NCI-H187 (cell line): ENCODE results near the gene SURF2.
"Not testable (repeated sequence)": the region's sequence is repeated elsewhere in the genome, so short reads cannot be mapped to it uniquely, and the experiment has no call there.

Experiments used
- DNase-seq, 2 experiments: peaks; one replicate each; lab custom pipeline; 2025; lab: John Stamatoyannopoulos, UW

The SURF2 gene

GRCh38 chr9:133377280-133377679, 20.9 kb downstream of the SURF2 start:
- not testable (repeated sequence) for DNase-seq

DNA sequence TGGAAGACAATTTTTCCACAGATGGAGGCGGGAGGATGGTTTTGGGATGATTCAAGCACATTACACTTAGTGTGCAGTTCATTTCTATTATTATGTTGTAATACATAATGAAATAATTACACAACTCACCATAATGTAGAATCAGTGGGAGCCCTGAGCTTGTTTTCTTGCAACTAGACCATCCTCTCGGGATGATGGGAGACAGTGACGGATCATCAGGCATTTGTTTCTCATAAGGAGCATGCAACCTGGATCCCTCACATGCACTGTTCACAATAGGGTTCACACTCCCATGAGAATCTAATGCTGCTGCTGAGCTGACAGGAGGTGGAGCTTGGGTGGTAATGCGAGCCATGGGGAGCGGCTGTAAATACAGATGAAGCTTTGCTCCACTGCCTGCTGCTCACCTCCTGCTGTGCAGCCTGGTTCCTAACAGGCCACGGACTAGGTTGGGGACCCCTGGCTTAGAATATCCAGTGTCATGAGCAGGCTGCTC, 21.4 kb downstream of the SURF2 start:
- no peak for DNase-seq

- DNase-seq = no peak
Measured at GRCh38 chr9:133378408-133378962, 22.1 kb downstream of the SURF2 start.

DNA sequence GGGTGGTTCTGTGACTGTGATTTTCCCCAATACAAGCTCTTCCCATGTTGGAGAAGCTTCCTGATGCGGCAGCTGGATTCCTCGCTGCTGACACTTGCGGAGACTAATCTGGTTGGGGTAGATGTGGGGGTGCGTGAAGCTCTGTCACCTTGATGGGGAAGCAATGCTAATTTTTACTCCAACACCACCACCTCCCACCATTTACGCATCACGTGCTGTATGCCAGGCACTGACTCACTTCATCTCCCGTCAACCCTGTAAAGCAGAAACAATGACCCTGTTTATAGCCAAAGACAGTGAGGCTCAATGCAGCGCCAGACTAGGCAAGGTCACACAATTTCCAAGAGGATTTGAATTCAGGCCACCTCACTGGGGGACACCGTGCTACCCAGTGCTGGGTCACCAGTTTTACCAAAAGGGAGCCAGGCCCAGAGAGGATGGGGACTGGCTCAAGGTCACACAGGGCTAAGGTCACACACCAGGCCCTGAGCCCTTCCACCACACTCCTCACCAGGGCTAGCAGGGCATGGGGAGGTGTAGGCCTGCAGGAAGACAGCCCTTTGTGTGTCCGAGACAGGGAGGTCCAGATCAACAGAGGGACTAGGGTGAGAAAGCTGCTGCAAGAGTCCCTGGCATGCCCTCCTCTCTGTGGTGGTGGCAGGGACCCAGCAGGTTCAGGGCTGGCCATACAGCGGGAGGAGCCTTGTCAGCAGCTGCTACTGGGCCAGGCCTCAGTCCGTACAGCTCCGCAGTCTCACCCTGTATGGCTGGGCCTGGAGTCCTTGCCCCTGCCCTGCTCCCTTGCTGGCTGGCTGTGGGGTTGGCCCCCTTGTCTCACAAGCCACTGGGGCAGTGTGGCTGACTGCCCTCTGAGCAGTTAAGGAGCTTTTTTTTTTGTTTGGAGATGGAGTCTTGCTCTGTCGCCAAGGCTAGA, 23.1 kb downstream of the SURF2 start:
- DNase-seq = no peak

GRCh38 chr9:133380734-133381133, 24.4 kb downstream of the SURF2 start:
- no peak for DNase-seq

DNA sequence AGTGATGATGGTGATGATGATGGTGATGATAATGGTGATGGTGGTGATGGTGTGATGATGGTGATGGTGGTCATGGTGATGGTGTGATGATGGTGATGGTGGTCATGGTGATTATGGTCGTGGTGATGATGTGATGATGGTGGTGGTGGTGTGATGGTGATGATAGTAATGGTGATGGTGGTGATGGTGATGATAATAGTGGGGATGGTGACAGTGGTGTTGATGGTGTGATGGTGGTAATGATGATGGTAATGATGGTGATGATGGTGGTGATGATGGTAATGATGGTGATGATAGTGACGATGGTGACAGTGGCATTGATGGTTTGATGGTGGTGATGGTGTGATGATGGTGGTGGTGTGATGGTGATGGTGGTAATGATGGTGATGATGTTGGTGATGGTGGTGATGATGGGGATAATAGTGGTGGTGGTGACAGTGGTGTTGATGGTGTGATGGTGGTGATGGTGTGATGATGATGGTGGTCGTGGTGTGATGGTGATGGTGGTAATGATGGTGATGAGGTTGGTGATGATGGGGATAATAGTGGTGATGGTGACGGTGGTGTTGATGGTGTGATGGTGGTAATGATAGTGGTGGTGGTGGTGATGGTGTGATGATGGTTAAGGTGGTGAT, 26.3 kb downstream of the SURF2 start:
- no peak for DNase-seq

DNA sequence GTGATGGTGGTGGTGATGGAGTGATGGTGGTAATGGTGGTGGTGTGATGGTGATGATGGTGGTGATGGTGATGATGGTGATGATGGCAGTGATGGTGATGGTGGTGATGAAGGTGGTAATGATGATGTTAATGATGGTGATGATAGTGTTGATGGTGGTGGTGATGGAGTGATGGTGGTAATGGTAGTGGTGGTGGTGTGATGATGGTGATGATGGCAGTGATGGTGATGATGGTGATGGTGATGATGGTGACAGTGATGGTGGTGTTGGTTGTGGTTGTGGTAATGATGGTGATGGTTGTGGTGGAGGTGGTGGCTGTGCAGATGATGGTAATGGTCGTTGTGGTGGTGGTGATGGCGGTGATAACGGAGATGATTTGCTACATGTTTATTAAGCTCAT, 27.1 kb downstream of the SURF2 start:
- no peak for DNase-seq

- DNase-seq = no peak
Measured at GRCh38 chr9:133384736-133385321, 28.5 kb downstream of the SURF2 start.

- no peak for DNase-seq
Measured at GRCh38 chr9:133385452-133385851, 29.1 kb downstream of the SURF2 start.

DNA sequence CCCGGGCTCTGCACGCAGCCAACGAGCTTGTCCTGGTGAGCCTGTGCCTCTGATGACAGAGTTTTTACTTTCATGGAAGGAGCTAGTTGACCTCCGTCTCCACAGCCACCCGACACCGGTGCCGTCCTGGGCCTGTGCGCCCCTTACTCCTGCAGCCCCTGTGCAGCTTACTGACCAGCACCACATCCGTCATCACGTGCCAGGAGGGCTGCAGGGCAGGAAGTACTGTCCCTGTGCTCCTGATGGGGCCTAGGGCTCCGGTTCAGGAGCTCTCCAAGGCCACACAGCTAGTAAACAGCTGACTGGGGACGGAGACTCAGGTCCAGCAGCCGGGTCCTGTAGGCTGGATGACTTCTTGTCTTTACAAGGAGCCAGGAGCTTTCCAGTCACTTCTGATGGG, 30.0 kb downstream of the SURF2 start:
- no peak for DNase-seq

DNA sequence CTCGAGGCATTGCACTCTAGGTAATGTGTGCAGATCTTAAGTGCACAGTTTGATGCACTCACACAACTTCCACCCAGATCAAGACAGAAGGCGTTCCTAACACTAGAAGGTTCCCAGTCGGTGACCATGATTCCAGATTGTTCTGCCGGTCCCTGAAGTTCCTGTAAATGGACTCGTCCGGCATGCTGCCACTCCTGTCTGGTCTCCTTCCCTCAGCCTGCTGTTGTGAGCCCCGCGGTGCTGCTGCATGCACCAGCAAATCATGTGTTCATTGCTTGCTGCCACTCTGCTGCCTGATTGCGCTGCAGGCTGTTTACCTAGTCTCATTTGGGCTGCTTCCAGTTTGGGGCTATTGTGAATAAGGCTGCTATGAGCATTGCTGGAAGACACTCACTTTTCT, 31.3 kb downstream of the SURF2 start:
- DNase-seq = no peak

DNA sequence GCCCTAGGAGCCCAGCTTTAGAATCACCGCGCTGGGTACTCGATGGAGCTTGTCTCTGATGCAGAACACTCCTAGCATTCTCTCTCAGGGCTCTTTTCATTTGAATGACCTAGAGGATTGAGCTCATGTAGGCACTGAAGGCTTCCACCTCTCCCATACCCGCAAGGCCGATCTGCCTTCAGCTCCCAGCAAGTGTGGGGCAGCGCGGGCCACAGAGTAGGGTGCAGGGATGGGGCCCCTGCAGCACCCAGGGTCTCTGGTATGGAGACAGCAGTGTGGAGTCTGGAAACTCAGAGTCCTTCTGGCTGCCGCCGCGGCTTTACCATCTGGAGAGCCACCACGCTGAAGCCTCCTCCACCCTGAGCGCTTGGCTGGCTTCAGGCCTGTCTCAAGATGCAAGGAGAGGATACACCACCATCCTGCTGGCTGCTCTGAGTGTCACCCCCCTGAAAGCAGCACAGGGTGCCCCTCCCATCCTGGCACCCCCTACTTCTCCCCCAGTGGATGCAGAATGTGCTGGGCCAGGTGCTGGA, 32.7 kb downstream of the SURF2 start:
- no peak for DNase-seq

- DNase-seq = no peak
Measured at GRCh38 chr9:133389562-133389961, 33.2 kb downstream of the SURF2 start.

GRCh38 chr9:133390713-133391112, 34.4 kb downstream of the SURF2 start:
- no peak for DNase-seq

GRCh38 chr9:133391449-133391848, 35.1 kb downstream of the SURF2 start:
- not testable (repeated sequence) for DNase-seq

DNA sequence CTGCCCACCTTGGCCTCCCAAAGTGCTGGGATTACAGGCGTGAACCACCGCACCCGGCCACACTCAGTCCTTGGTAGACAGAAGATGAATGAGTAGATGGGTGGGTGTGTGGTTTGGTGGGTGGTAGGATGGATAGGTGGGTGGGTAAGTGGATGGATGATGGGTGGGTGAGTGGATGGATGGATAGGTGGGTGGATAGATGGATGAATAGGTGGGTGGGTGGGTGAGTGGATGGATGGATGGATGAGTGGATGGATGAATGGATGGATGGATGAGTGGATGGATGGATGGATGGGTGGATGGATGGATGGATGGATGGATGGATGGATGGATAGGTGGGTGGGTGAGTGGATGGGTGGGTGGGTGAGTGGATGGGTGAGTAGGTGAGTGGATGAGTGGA, 36.0 kb downstream of the SURF2 start:
- DNase-seq = not testable (repeated sequence)

DNA sequence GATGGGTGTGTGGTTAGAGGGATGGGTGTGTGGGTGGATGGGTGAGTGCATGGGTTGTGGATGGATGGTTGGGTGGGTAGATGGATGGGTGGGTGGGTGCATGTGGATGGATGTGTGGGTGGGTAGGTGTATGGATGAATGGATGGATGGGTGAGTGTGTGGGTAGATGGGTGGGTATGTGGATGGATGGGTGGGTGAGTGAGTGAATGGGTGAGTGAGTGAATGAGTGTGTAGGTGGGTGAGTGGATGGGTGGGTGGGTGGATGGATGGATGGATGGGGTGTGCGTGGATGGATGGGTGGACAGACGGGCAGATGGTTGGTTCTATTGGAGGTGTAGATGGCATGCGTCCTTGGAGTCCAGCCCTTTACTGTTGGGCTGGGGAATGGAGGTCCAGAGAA, 37.0 kb downstream of the SURF2 start:
- no peak for DNase-seq

DNA sequence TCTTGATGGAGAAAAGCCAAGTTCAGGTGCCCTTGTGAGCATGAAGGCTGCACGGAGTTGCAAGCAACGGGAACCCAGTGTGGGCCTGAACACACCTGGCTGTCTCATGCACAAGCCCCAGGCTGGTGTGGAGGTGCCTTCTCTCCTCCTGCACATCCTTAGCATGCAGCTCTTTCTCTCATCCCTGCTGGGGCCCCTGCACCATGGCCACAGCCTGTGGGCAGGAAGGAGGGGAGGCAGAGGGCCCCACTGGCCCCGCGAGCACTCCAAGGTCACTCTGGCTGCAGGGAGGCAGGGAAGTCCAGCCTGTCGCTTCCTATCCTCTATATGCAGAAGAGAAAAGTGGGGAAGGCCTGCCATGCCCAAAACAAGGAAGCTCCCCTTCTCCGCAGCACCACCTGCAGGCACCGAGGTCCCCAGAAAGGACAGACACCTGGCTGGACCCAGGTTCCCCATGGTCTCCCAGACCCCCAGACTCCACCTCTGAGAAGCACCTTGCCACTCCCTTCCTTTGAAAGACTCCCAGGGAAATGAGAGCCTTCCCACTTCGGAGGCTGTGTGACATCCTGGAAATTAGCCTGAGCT, 38.4 kb downstream of the SURF2 start:
- no peak for DNase-seq

DNA sequence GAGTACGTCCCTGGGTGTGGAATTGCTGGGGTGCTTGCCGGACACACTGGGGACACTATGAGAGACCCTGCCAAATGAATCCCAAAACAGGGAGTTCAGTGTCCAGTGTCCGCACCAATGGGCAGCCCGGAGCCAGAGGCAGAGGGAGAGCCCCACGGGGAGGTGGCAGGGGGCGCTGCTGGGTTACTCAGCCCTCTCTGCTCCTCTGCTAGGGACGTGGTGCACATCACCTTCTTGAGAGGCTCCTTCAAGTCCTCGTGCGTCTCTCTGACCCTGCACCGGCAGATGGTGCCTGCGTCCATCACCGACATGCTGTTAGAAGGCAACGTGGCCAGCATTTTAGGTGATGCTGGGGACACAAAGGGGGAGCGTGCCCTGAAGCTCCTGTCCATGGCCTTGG, 40.6 kb downstream of the SURF2 start:
- DNase-seq = no peak

DNA sequence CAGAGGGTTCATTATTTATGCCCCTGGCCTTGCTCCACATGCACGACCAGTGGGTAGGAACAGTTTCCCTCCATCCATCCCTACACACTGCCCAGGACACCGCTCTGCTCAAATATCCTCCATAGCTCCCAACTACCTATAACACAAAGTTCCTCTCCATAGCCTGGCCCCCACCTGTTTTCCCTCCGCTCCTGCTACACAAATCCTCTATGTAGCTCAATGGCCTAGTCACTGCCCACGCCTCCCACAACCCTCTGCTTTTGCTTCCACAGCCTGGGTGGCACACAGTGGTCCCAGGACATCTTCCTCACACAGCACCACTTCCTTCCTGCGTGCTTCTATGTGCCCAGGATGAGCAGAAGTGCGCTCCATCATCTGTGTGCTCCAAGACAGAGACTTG, 41.0 kb downstream of the SURF2 start:
- no peak for DNase-seq

GRCh38 chr9:133397895-133398294, 41.5 kb downstream of the SURF2 start:
- DNase-seq = no peak

DNA sequence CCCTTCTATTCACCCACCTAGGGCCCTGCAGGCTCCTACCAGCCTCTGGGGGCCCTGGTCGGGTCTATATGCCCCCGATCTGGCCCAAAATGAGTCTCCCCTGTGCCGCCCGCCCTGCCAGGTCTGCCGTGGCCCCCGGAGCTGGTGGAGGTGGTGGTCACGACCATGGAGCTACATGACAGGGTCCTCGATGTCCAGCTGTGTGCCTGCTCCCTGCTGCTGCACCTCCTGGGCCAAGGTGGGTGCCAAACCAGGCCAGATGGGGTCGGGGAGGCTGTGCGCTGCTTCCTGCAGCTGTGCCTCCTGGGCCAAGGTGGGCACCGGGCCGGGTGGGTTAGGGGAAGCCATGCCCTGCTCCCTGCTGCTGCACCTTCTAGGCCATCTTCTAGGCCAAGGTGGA, 43.9 kb downstream of the SURF2 start:
- no peak for DNase-seq
